ENCODE results near the gene VIPR2.
A peak's percentile ranks its signal among the peaks of the same experiment; 100 is the strongest.
"Not testable (repeated sequence)": the region's sequence is repeated elsewhere in the genome, so short reads cannot be mapped to it uniquely, and the experiment has no call there.

The VIPR2 gene

DNA sequence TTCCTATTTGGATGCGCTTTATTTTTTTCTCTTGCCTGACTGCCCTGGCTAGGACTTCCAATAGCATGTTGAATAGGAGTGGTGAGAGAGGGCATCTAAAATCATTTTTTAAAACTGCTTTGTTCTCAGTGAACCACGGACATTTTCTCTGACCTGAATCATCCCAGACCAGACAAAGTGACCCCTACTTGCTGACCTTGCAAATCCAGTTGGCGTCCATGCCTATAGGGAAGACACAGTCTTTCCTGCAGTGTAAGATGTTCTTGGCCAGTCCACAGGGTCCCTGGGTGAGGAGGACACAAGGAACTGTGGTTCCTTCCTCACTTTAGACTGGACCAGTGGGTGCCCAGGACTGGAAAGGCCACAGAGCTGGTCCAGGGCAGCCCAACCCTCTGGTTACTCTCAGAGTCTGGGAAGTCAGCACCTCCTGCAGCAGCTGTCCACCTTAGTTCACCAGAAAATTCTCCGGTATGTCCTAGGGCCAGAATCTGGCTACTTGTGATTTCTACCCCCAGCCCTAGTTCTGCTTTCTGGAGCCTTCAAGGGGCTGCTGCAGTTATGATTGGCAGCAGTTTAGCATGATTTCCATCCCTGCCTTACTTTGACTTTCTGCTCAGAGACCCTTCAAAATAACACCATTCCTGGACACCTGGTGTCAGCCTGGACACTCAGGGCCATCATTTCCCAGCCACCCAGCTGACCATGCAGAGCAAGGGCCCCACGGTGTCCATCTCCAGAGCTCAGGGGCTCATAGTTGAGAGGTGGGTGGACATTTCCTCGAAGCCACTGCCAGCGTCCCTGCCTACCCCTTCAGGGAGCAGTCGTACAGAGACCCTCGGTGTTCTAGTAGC lies 19.3 kb downstream of the VIPR2 start:
- no peak overlapping the region for H4K91ac ChIP-seq (ENCODE audit: low read depth, low read length, poor library complexity)
- H2BK12ac ChIP-seq (ENCODE audit: low read length), result no peak overlapping the region
- DNase-seq (ENCODE audit: low spot score), result no peak
- H4K8ac ChIP-seq (ENCODE audit: low read depth, low read length), result no peak overlapping the region
- no peak overlapping the region for H3K4me3 ChIP-seq (ENCODE audit: low read length in 2 of 2)
- no peak overlapping the region for H3K23ac ChIP-seq (ENCODE audit: low read depth, low read length, poor library complexity)
- no peak overlapping the region for H2AK5ac ChIP-seq (ENCODE audit: low read depth, low read length)
- H3K9ac ChIP-seq (ENCODE audit: low read depth, low read length, poor library complexity), result no peak overlapping the region
- H2BK15ac ChIP-seq (ENCODE audit: low read length), result no peak overlapping the region
- no peak overlapping the region for H3K4ac ChIP-seq (ENCODE audit: low read length)
- H3K14ac ChIP-seq (ENCODE audit: low read length), result peak overlapping the region; percentile 39
- WGBS, 2 donors (ENCODE audit: extremely low coverage in 2 of 2, insufficient read length in 2 of 2, insufficient replicate concordance in 1 of 2), result no CpG with 5 or more reads among the region's 9 CpGs
- no peak overlapping the region for H3K18ac ChIP-seq (ENCODE audit: low read length)
- no peaks in the 10 kb centered on the region for H3K4me1 ChIP-seq (ENCODE audit: control insufficient read depth in 2 of 2, insufficient read depth in 1 of 2, low read depth in 1 of 2, low read length in 2 of 2)
- H3K9me3 ChIP-seq (replicated peaks in 1 of 2; ENCODE audit: control insufficient read depth in 2 of 2, insufficient read depth in 1 of 2, low read depth in 1 of 2, low read length in 2 of 2), result no peaks in the 10 kb centered on the region
- no peak overlapping the region for H2BK5ac ChIP-seq (ENCODE audit: low read length)
- H3K27ac ChIP-seq (replicated peaks; ENCODE audit: low read length), result no peak overlapping the region
- H3K79me1 ChIP-seq (ENCODE audit: low read depth, low read length), result no peaks in the 10 kb centered on the region
- H3K27me3 ChIP-seq (ENCODE audit: control insufficient read depth in 3 of 3, insufficient read depth in 3 of 3, low read depth in 1 of 3, low read length in 3 of 3), result peaks cover 0 to 6% (median 0%) of the 10 kb centered on the region in 3 experiments
- no peak overlapping the region for H3K4me2 ChIP-seq (ENCODE audit: insufficient read depth, low read length, poor library complexity, severe bottlenecking)
- H2AFZ ChIP-seq (ENCODE audit: low read length), result no peak overlapping the region
- H3K36me3 ChIP-seq (replicated peaks in 1 of 2; ENCODE audit: control insufficient read depth in 2 of 2, insufficient read depth in 2 of 2, low read length in 2 of 2), result no peaks in the 10 kb centered on the region
- no peak overlapping the region for H2BK120ac ChIP-seq (ENCODE audit: low read depth, low read length)

DNA sequence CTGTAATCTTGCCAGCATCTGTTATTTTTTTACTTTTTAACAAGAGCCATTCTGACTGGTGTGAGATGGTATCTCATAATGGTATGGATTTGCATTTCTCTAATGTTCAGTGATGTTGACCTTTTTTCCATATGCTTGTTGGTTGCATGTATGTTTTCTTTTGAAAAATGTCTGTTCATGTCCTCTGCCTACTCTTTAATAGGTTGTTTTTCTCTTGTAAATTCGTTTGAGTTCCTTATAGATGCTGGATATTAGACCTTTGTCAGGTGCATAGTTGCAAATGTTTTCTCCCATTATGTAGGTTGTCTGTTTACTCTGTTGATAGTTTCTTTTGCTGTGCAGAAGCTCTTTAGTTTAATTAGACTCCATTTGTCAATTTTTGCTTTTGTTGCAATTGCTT lies 20.9 kb downstream of the VIPR2 start:
- not testable (repeated sequence) for H3K4ac ChIP-seq (ENCODE audit: low read length); H3K9me3 ChIP-seq (replicated peaks in 1 of 2; ENCODE audit: control insufficient read depth in 2 of 2, insufficient read depth in 1 of 2, low read depth in 1 of 2, low read length in 2 of 2); H2BK15ac ChIP-seq (ENCODE audit: low read length); H3K27me3 ChIP-seq (ENCODE audit: control insufficient read depth in 3 of 3, insufficient read depth in 3 of 3, low read depth in 1 of 3, low read length in 3 of 3); H2AK5ac ChIP-seq (ENCODE audit: low read depth, low read length); DNase-seq (ENCODE audit: low spot score); H3K4me2 ChIP-seq (ENCODE audit: insufficient read depth, low read length, poor library complexity, severe bottlenecking); H2BK5ac ChIP-seq (ENCODE audit: low read length); H3K18ac ChIP-seq (ENCODE audit: low read length); H2BK12ac ChIP-seq (ENCODE audit: low read length); H3K23ac ChIP-seq (ENCODE audit: low read depth, low read length, poor library complexity); H3K14ac ChIP-seq (ENCODE audit: low read length); H3K4me1 ChIP-seq (ENCODE audit: control insufficient read depth in 2 of 2, insufficient read depth in 1 of 2, low read depth in 1 of 2, low read length in 2 of 2); H2AFZ ChIP-seq (ENCODE audit: low read length); H3K9ac ChIP-seq (ENCODE audit: low read depth, low read length, poor library complexity); H2BK120ac ChIP-seq (ENCODE audit: low read depth, low read length); H4K91ac ChIP-seq (ENCODE audit: low read depth, low read length, poor library complexity); H4K8ac ChIP-seq (ENCODE audit: low read depth, low read length); H3K4me3 ChIP-seq (ENCODE audit: low read length in 2 of 2); H3K36me3 ChIP-seq (replicated peaks in 1 of 2; ENCODE audit: control insufficient read depth in 2 of 2, insufficient read depth in 2 of 2, low read length in 2 of 2); H3K79me1 ChIP-seq (ENCODE audit: low read depth, low read length); H3K27ac ChIP-seq (replicated peaks; ENCODE audit: low read length)
- WGBS, 2 donors (ENCODE audit: extremely low coverage in 2 of 2, insufficient read length in 2 of 2, insufficient replicate concordance in 1 of 2), result no CpG with 5 or more reads among the region's 1 CpG

GRCh38 chr7:159123294-159123693 lies 21.4 kb downstream of the VIPR2 start:
- DNase-seq (ENCODE audit: low spot score), result not testable (repeated sequence)

DNA sequence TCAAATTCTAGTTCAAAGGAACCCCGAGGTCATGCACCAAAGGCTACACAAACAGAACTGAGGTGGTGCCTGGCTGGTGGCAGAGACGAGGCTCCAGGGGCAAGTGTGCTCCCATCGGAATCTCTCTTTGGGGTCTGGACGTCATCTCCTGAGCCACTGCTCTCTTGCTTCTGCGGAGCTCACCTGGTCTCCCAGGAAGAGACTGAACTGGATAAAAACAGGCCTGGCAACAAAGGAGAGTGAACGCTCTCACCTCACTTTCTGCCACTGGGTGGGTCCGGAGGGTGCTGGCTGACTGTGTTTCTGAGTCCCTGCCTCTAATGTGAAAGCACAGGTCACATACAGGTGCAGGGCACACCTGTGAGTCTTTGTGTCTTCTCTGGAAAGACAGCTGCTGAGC lies 22.4 kb downstream of the VIPR2 start:
- Histone ChIP-seq H3K27ac (replicated peaks; ENCODE audit: low read length) (no peak overlapping the region), H3K14ac (ENCODE audit: low read length) (no peak overlapping the region), H4K8ac (ENCODE audit: low read depth, low read length) (no peak overlapping the region), H3K9ac (ENCODE audit: low read depth, low read length, poor library complexity) (no peak overlapping the region), H3K36me3 (replicated peaks in 1 of 2; ENCODE audit: control insufficient read depth in 2 of 2, insufficient read depth in 2 of 2, low read length in 2 of 2) (no peaks in the 10 kb centered on the region), H4K91ac (ENCODE audit: low read depth, low read length, poor library complexity) (no peak overlapping the region), H3K23ac (ENCODE audit: low read depth, low read length, poor library complexity) (no peak overlapping the region), H3K27me3 (ENCODE audit: control insufficient read depth in 3 of 3, insufficient read depth in 3 of 3, low read depth in 1 of 3, low read length in 3 of 3) (peaks cover 0 to 14% (median 0%) of the 10 kb centered on the region in 3 experiments), H3K4me3 (ENCODE audit: low read length in 2 of 2) (no peak overlapping the region), H3K79me1 (ENCODE audit: low read depth, low read length) (no peaks in the 10 kb centered on the region), H2BK15ac (ENCODE audit: low read length) (no peak overlapping the region), H2BK120ac (ENCODE audit: low read depth, low read length) (no peak overlapping the region), H3K9me3 (replicated peaks in 1 of 2; ENCODE audit: control insufficient read depth in 2 of 2, insufficient read depth in 1 of 2, low read depth in 1 of 2, low read length in 2 of 2) (peaks cover 0 to 5% of the 10 kb centered on the region in 2 donors), H2AFZ (ENCODE audit: low read length) (no peak overlapping the region), H3K4me2 (ENCODE audit: insufficient read depth, low read length, poor library complexity, severe bottlenecking) (no peak overlapping the region), H3K18ac (ENCODE audit: low read length) (no peak overlapping the region), H2BK12ac (ENCODE audit: low read length) (no peak overlapping the region), H3K4me1 (ENCODE audit: control insufficient read depth in 2 of 2, insufficient read depth in 1 of 2, low read depth in 1 of 2, low read length in 2 of 2) (peaks cover 0 to 6% of the 10 kb centered on the region in 2 donors), H2AK5ac (ENCODE audit: low read depth, low read length) (no peak overlapping the region), H3K4ac (ENCODE audit: low read length) (no peak overlapping the region), H2BK5ac (ENCODE audit: low read length) (no peak overlapping the region)
- no peak for DNase-seq (ENCODE audit: low spot score)
- WGBS, 2 donors (ENCODE audit: extremely low coverage in 2 of 2, insufficient read length in 2 of 2, insufficient replicate concordance in 1 of 2), result no CpG with 5 or more reads among the region's 7 CpGs

More at GRCh38 chr7:159123294-159123693, 21.4 kb downstream of the VIPR2 start:
- H3K4me2 ChIP-seq (ENCODE audit: insufficient read depth, low read length, poor library complexity, severe bottlenecking); H3K9me3 ChIP-seq (replicated peaks in 1 of 2; ENCODE audit: control insufficient read depth in 2 of 2, insufficient read depth in 1 of 2, low read depth in 1 of 2, low read length in 2 of 2); H3K27me3 ChIP-seq (ENCODE audit: control insufficient read depth in 3 of 3, insufficient read depth in 3 of 3, low read depth in 1 of 3, low read length in 3 of 3); H3K23ac ChIP-seq (ENCODE audit: low read depth, low read length, poor library complexity); H4K8ac ChIP-seq (ENCODE audit: low read depth, low read length); H3K14ac ChIP-seq (ENCODE audit: low read length); H4K91ac ChIP-seq (ENCODE audit: low read depth, low read length, poor library complexity); H2BK120ac ChIP-seq (ENCODE audit: low read depth, low read length); H3K9ac ChIP-seq (ENCODE audit: low read depth, low read length, poor library complexity); H3K4ac ChIP-seq (ENCODE audit: low read length); H2BK15ac ChIP-seq (ENCODE audit: low read length); H2BK5ac ChIP-seq (ENCODE audit: low read length); H3K4me1 ChIP-seq (ENCODE audit: control insufficient read depth in 2 of 2, insufficient read depth in 1 of 2, low read depth in 1 of 2, low read length in 2 of 2); H3K18ac ChIP-seq (ENCODE audit: low read length); H3K4me3 ChIP-seq (ENCODE audit: low read length in 2 of 2); H3K36me3 ChIP-seq (replicated peaks in 1 of 2; ENCODE audit: control insufficient read depth in 2 of 2, insufficient read depth in 2 of 2, low read length in 2 of 2); H3K27ac ChIP-seq (replicated peaks; ENCODE audit: low read length); H2AK5ac ChIP-seq (ENCODE audit: low read depth, low read length); H3K79me1 ChIP-seq (ENCODE audit: low read depth, low read length); H2BK12ac ChIP-seq (ENCODE audit: low read length); H2AFZ ChIP-seq (ENCODE audit: low read length): not testable (repeated sequence)
